GM12878 (cell line): ENCODE measurements around the gene SPTLC3. TPM values are rescaled to one million over a fixed set of nuclear protein-coding genes. Genes with fewer than 3 reads are reported as not detected.

Source experiments
- ATAC-seq: fragments of 200-7000 bp; cut with Tn5 transposase; 3 replicates; pipeline ENCODE4 v1.9.1; 2020; ENCODE audit warnings: mild to moderate bottlenecking, moderate library complexity
- BruUV-seq: library from RNA; stranded (reverse); fragments of 400-500 nt; replicated peaks from 2 replicates; lab custom pipeline; 2021; lab: Mats Ljungman, UMichigan
- CTCF ChIA-PET: fragments of 300-600 bp; sonication (Branson Sonifier 250); formaldehyde crosslinking; extraction: SDS; loops from one replicate; lab custom pipeline; 2021; ENCODE audit warnings: inconsistent platforms; lab: Yijun Ruan, JAX
- POLR2A ChIA-PET: fragments of 350-600 bp; formaldehyde crosslinking; extraction: SDS; loops from one replicate; lab custom pipeline; 2021; ENCODE audit warnings: inconsistent platforms; lab: Charles Lee
- RAD21 ChIA-PET: fragments of 300-600 bp; sonication (Branson Sonifier 250); formaldehyde crosslinking; loops from one replicate; lab custom pipeline; 2023; ENCODE audit warnings: antibody characterized with exemption; ENCODE audit not compliant: unreplicated experiment; lab: Charles Lee
- SMC1A ChIA-PET: fragments of 300-600 bp; sonication (Branson Sonifier 250); formaldehyde crosslinking; loops from one replicate; lab custom pipeline; 2023; ENCODE audit not compliant: unreplicated experiment, uncharacterized antibody; lab: Charles Lee
- DNase-seq: peaks from one replicate; pipeline ENCODE4 v3.0.0-alpha.2; 2011; ENCODE audit warnings: low read depth, low spot score
- FAIRE-seq: peaks from 3 replicates; lab custom pipeline; 2011; peaks lifted over from hg19 to GRCh38; lab: Jason Lieb, UNC
- H2AFZ ChIP-seq: 2 replicates; pipeline ENCODE4 v1.6.0; 2011; ENCODE audit warnings: low read depth, low read length, control low read depth; ENCODE audit not compliant: control insufficient read depth
- H3K27ac ChIP-seq: 2 replicates; pipeline ENCODE4 v1.5.1; 2011; ENCODE audit warnings: control low read depth; ENCODE audit not compliant: control insufficient read depth, insufficient read depth
- H3K27me3 ChIP-seq, 2 experiments: replicated peaks in 1 of 2; 2 replicates each; pipeline versions ENCODE4 v1.6.0 to v1.6.1; 2011; ENCODE audit warnings: low read length in 1 of 2; ENCODE audit not compliant: control insufficient read depth in 2 of 2, insufficient read depth in 2 of 2
- H3K36me3 ChIP-seq, 2 experiments: 2 replicates each; pipeline ENCODE4 v1.5.1; 2011; ENCODE audit warnings: low read length in 1 of 2; ENCODE audit not compliant: control insufficient read depth in 2 of 2, insufficient read depth in 2 of 2
- H3K4me1 ChIP-seq: 2 replicates; pipeline ENCODE4 v1.6.1; 2011; ENCODE audit warnings: mild to moderate bottlenecking, low read length, moderate library complexity, mixed read lengths; ENCODE audit not compliant: control insufficient read depth, insufficient read depth
- H3K4me2 ChIP-seq: 2 replicates; pipeline ENCODE4 v1.6.0; 2011; ENCODE audit warnings: control low read depth; ENCODE audit not compliant: control insufficient read depth, insufficient read depth
- H3K4me3 ChIP-seq: fragments of 200-600 bp; sonication (generic); 2 replicates; pipeline ENCODE4 v1.5.1; 2016
- H3K79me2 ChIP-seq: 2 replicates; pipeline ENCODE4 v1.6.0; 2011; ENCODE audit warnings: low read length; ENCODE audit not compliant: control insufficient read depth, insufficient read depth
- H3K9ac ChIP-seq: 2 replicates; pipeline ENCODE4 v1.8.0; 2011; ENCODE audit warnings: low read length, control low read depth, mixed read lengths; ENCODE audit not compliant: control insufficient read depth, insufficient read depth
- H3K9me3 ChIP-seq: replicated peaks from 3 replicates; pipeline ENCODE4 v1.5.1; 2011; ENCODE audit warnings: mild to moderate bottlenecking, low read length; ENCODE audit not compliant: control insufficient read depth, insufficient read depth
- H4K20me1 ChIP-seq: 2 replicates; pipeline ENCODE4 v1.6.0; 2011; ENCODE audit not compliant: control insufficient read depth, insufficient read depth
- BCL11A ChIP-seq: IDR thresholded peaks from 2 replicates; pipeline ENCODE4 v1.6.1; 2011; ENCODE audit warnings: low read depth, low read length
- CREB1 ChIP-seq: IDR thresholded peaks from 2 replicates; pipeline ENCODE4 v1.6.1; 2012; ENCODE audit warnings: low read depth, mild to moderate bottlenecking, inconsistent platforms
- HDAC6 ChIP-seq: fragments of 200-600 bp; sonication (generic); IDR thresholded peaks from one replicate; pipeline ENCODE4 v1.8.0; 2017; ENCODE audit warnings: antibody characterized with exemption; ENCODE audit not compliant: unreplicated experiment
- HDGF ChIP-seq: fragments of 450-650 bp; IDR thresholded peaks from 2 replicates; pipeline ENCODE4 v1.6.1; 2016; ENCODE audit warnings: antibody characterized with exemption
- MYB ChIP-seq: fragments of 150-350 bp; IDR thresholded peaks from 2 replicates; pipeline ENCODE4 v1.6.1; 2014; ENCODE audit warnings: mild to moderate bottlenecking, low read depth, low read length, borderline replicate concordance
- NFXL1 ChIP-seq: fragments of 450-650 bp; IDR thresholded peaks from 2 replicates; pipeline ENCODE4 v1.6.1; 2017; ENCODE audit warnings: antibody characterized with exemption, mild to moderate bottlenecking, borderline replicate concordance
- PAX8 ChIP-seq: fragments of 450-650 bp; IDR thresholded peaks from 2 replicates; pipeline ENCODE4 v1.6.1; 2017; ENCODE audit warnings: mild to moderate bottlenecking, moderate library complexity
- POLR2A ChIP-seq: IDR thresholded peaks from 2 replicates; pipeline ENCODE4 v1.6.1; 2011; ENCODE audit warnings: low read depth, mild to moderate bottlenecking, low read length
- SIN3A ChIP-seq: IDR thresholded peaks from 2 replicates; pipeline ENCODE4 v1.6.1; 2012; ENCODE audit warnings: low read depth, low read length, improper control_type of control experiment
- SMAD1 ChIP-seq: fragments of 450-650 bp; IDR thresholded peaks from 2 replicates; pipeline ENCODE4 v1.6.1; 2018; ENCODE audit warnings: mild to moderate bottlenecking, low read depth; ENCODE audit not compliant: partially characterized antibody
- SMAD5 ChIP-seq: IDR thresholded peaks from 2 replicates; pipeline ENCODE4 v1.6.1; 2016; ENCODE audit warnings: antibody characterized with exemption, low read depth
- SMARCA5 ChIP-seq: fragments of 450-650 bp; IDR thresholded peaks from 2 replicates; pipeline ENCODE4 v1.6.1; 2017; ENCODE audit warnings: mild to moderate bottlenecking
- SP1 ChIP-seq: IDR thresholded peaks from one replicate; pipeline ENCODE4 v1.6.1; 2011; ENCODE audit warnings: low read depth, low read length
- ZNF384 ChIP-seq: IDR thresholded peaks from 2 replicates; pipeline ENCODE4 v1.6.1; 2012; ENCODE audit warnings: low read depth, mild to moderate bottlenecking, low read length, improper control_type of control experiment, borderline replicate concordance
- WGBS: methylation state at CpG from one replicate; pipeline ENCODE4 v1.1.6; 2016; ENCODE audit warnings: low lambda C conversion rate; ENCODE audit not compliant: insufficient replicate concordance, insufficient coverage; ENCODE audit errors: missing lambda C conversion rate; 5-methylcytosine and 5-hydroxymethylcytosine counted together
- in situ Hi-C: fragments of 300-500 bp; cut with MboI; formaldehyde crosslinking; loops from 9 replicates; pipeline ENCODE4 v1.14.3; 2018; ENCODE audit warnings: mixed read lengths
- intact Hi-C: fragments of 100-400 bp; cut with micrococcal nuclease; formaldehyde crosslinking; loops from one replicate; pipeline ENCODE4 v1.14.2; 2022; ENCODE audit not compliant: unreplicated experiment
- polyA plus RNA-seq, 11 experiments: library from polyadenylated mRNA; depleted of rRNA in 4 of 11; unstranded in 6 of 11; stranded (reverse) in 5 of 11; fragments of >200 nt; fragmentation: Nextera tagmentation in 4 of 11; fragmentation: Illumina TruSeq in 1 of 11; extraction: Ambion mirVana in 4 of 11; extraction: Trizol in 1 of 11; gene quantifications; 1 replicate in 1 of 11; 2 replicates in 10 of 11; pipeline versions ENCODE4 v1.2.1 to v1.2.3, GENCODE V29; 2011 to 2016; ENCODE audit warnings: inconsistent platforms in 2 of 11, missing spikeins in 2 of 11, low read depth in 1 of 11
- total RNA-seq, 4 experiments: library from RNA; depleted of rRNA in 3 of 4; stranded (reverse); fragments of >200 nt in 3 of 4; fragmentation: Illumina TruSeq in 1 of 4; extraction: Trizol in 1 of 4; gene quantifications; 2 replicates each; pipeline versions ENCODE4 v1.2.1 to v1.2.3, GENCODE V29; 2013 to 2021
- TF ChIP-seq, protein P1 (sequence below): fragments of 450-650 bp; formaldehyde crosslinking; IDR thresholded peaks from 2 replicates; pipeline ENCODE4 v1.4.0; 2020; ENCODE audit warnings: mild to moderate bottlenecking, moderate library complexity

SPTLC3 gene
- total and polyA plus RNA-seq, 10 of the 15 experiments (the other 5 are each of a cell fraction or from before 2014, with no cell fraction given), result 0.04 to 0.29 (median 0.06) TPM; not detected in 7

DNA sequence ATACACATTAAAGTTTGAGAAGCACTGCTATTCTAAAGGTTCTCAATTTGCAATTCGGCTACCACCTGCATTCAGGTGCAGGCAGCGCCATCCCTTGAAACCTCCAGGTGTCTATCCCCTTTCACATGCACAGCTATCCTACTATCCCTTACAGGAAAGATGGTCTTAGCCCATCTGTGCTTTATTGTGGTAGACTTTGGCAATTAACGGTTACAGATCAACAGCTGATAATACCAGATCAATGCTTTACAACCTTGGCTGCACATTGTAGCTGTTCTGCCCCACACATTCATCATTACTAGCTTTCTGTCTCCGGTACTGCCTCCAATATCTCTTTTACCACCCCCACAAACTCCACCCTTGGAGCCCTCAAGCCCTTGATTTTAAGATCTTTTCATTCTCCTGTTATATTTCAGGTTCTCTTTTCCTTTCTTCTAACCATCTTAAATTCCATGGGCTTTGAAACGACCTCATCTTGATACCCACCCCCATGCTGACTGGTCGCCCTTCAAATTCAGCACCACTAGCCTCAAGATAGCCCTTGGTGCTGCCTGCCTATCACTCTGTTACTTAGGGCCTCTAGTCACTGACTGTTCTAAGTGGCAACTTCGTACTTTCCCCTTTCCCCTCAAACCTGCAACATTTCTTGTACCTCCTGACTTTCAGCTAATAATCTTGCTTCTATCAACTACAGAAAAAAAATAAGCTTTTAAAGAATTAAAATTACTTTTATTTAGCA, 50.8 kb downstream of the SPTLC3 start:
- H3K4me2 ChIP-seq, result no peak overlapping the region
- ChIA-PET SMC1A (interaction anchor here (0.6 to 1.0 kb wide), 2 partner anchors 12 to 725 kb away, joined by 3 read pairs; no protein-coding TSS in a partner anchor), RAD21 (no interaction called here), POLR2A (no interaction called here), CTCF (no interaction called here)
- intact Hi-C loops, result no loop called here
- TF ChIP-seq BCL11A (no peak), NFXL1 (no peak), HDAC6 (no peak), CREB1 (no peak), SMARCA5 (no peak)
- no TSS peak for BruUV-seq
- H3K9me3 ChIP-seq, result no peaks in the 10 kb centered on the region
- H4K20me1 ChIP-seq, result no peaks in the 10 kb centered on the region
- no peaks in the 10 kb centered on the region for H3K36me3 ChIP-seq
- H3K79me2 ChIP-seq, result no peaks in the 10 kb centered on the region
- no peaks in the 10 kb centered on the region for H3K4me1 ChIP-seq
- no peak overlapping the region for H2AFZ ChIP-seq
- no peak for FAIRE-seq
- H3K27ac ChIP-seq, result no peak overlapping the region
- no peaks in the 10 kb centered on the region; a peak in 1 of 4 replicates for H3K27me3 ChIP-seq
- 25% methylated on average over 7 of the region's 7 CpGs for WGBS
- H3K9ac ChIP-seq, result no peak overlapping the region
- DNase-seq, result no peak
- ATAC-seq, result no peak
- in situ Hi-C loops, result no loop called here
- H3K4me3 ChIP-seq, result no peak overlapping the region

DNA sequence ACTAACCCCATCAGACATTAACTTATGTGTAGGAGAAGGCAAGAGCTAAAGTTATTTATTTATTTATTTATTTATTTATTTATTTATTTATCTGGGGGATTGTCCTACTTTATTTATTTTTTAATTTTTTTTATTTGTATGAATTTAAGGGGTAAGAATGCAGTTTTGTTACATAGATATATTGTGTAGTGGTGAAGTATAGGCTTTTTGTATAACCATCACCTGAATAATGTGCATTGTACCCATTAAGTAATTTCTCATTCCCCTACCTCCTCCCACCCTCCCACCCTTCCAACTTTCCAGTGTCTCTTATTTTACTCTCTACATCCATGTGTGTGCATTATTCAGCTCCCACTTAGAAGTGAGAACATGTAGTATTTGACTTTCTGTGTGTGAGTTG, 51.6 kb downstream of the SPTLC3 start:
- Histone ChIP-seq H3K27ac (no peak overlapping the region), H4K20me1 (no peaks in the 10 kb centered on the region), H3K36me3 (no peaks in the 10 kb centered on the region), H3K4me3 (no peak overlapping the region), H3K79me2 (no peaks in the 10 kb centered on the region), H2AFZ (no peak overlapping the region), H3K9me3 (no peaks in the 10 kb centered on the region), H3K4me1 (no peaks in the 10 kb centered on the region), H3K4me2 (no peak overlapping the region), H3K27me3 (no peaks in the 10 kb centered on the region; a peak in 1 of 4 replicates), H3K9ac (no peak overlapping the region)
- TF ChIP-seq HDAC6 (no peak), POLR2A (no peak), SMAD1 (no peak), MYB (no peak), SP1 (no peak), SMAD5 (no peak), SIN3A (no peak), ZNF384 (no peak), HDGF (no peak), PAX8 (no peak)
- TF ChIP-seq, protein P1, sequence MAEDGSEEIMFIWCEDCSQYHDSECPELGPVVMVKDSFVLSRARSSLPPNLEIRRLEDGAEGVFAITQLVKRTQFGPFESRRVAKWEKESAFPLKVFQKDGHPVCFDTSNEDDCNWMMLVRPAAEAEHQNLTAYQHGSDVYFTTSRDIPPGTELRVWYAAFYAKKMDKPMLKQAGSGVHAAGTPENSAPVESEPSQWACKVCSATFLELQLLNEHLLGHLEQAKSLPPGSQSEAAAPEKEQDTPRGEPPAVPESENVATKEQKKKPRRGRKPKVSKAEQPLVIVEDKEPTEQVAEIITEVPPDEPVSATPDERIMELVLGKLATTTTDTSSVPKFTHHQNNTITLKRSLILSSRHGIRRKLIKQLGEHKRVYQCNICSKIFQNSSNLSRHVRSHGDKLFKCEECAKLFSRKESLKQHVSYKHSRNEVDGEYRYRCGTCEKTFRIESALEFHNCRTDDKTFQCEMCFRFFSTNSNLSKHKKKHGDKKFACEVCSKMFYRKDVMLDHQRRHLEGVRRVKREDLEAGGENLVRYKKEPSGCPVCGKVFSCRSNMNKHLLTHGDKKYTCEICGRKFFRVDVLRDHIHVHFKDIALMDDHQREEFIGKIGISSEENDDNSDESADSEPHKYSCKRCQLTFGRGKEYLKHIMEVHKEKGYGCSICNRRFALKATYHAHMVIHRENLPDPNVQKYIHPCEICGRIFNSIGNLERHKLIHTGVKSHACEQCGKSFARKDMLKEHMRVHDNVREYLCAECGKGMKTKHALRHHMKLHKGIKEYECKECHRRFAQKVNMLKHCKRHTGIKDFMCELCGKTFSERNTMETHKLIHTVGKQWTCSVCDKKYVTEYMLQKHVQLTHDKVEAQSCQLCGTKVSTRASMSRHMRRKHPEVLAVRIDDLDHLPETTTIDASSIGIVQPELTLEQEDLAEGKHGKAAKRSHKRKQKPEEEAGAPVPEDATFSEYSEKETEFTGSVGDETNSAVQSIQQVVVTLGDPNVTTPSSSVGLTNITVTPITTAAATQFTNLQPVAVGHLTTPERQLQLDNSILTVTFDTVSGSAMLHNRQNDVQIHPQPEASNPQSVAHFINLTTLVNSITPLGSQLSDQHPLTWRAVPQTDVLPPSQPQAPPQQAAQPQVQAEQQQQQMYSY, result no peak
- SMC1A ChIA-PET, result interaction anchor here (1.0 kb wide), 1 partner anchor 11 kb away, joined by 3 read pairs; no protein-coding TSS in a partner anchor
- ATAC-seq, result no peak
- CTCF ChIA-PET, result no interaction called here
- POLR2A ChIA-PET, result no interaction called here
- in situ Hi-C loops (no loop called here), intact Hi-C loops (no loop called here)
- no peak for FAIRE-seq
- RAD21 ChIA-PET, result no interaction called here
- no TSS peak for BruUV-seq
- no peak for DNase-seq
